Choroid plexus epithelial cell (primary cell): ENCODE data around the gene PLEKHA1.

Source experiments
- DNase-seq: peaks from one replicate; pipeline ENCODE4 v3.0.0-alpha.2; 2010; ENCODE audit warnings: low read depth
- H3K4me3 ChIP-seq: 2 replicates; pipeline ENCODE4 v1.5.1; 2011; ENCODE audit warnings: low read depth, mild to moderate bottlenecking, control low read depth, low read length, moderate library complexity
- TF ChIP-seq, protein P1 (sequence below): conservative IDR thresholded peaks from 2 replicates; pipeline ENCODE4 v1.5.1; 2011; ENCODE audit warnings: low read depth, mild to moderate bottlenecking, control low read depth, inconsistent platforms, low read length, moderate library complexity

The PLEKHA1 gene

DNA sequence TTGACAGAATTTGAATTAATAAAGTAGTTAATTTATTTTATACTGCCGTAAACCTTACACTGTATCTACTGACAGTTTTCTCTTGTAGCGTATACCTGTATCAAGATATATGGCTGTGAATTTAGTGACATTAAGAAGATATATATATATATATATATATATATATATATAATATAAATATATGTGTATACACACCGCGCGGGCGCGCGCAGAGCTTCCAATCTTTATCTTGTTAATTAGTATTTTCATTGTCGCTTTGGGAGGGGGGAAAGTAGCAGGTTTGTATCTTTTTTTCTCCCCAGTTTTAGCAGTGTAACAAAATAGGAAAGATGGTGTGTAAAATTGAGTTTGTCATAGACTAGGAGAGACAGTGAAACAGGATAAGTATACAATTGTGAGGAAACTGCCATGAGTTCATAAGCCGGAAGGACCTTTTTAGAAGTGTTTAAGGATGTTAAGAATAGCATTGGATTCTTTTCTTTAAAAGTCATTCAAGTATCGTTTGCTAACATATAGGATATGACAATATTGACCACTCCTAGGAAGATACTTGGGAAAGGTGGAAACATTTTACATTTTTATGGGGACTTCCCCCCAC lies 2.0 kb downstream of the PLEKHA1 start:
- TF ChIP-seq, protein P1, sequence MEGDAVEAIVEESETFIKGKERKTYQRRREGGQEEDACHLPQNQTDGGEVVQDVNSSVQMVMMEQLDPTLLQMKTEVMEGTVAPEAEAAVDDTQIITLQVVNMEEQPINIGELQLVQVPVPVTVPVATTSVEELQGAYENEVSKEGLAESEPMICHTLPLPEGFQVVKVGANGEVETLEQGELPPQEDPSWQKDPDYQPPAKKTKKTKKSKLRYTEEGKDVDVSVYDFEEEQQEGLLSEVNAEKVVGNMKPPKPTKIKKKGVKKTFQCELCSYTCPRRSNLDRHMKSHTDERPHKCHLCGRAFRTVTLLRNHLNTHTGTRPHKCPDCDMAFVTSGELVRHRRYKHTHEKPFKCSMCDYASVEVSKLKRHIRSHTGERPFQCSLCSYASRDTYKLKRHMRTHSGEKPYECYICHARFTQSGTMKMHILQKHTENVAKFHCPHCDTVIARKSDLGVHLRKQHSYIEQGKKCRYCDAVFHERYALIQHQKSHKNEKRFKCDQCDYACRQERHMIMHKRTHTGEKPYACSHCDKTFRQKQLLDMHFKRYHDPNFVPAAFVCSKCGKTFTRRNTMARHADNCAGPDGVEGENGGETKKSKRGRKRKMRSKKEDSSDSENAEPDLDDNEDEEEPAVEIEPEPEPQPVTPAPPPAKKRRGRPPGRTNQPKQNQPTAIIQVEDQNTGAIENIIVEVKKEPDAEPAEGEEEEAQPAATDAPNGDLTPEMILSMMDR = no peak
- DNase-seq = no peak
- H3K4me3 ChIP-seq = no peak overlapping the region

DNA sequence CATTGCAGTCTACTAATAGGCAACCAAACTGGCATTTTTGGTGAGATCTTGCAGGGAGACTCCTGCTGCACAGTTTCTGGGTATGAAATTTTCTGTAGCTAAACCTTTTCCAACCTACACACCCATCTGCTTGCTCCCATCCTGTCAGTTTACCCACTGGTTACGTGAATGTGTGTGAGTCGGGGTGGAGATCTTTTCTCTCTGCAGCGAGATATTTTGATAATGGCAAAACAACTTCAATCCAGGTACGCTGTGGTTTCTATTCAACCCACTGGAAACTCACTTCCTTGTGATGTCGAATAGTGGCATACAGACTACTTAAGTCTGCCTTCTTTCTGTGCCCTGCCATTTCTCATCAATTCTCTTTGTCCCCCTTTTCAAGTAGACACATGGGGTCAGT lies 4.5 kb downstream of the PLEKHA1 start:
- no peak overlapping the region for H3K4me3 ChIP-seq
- no peak for DNase-seq
- TF ChIP-seq, protein P1 = no peak

DNA sequence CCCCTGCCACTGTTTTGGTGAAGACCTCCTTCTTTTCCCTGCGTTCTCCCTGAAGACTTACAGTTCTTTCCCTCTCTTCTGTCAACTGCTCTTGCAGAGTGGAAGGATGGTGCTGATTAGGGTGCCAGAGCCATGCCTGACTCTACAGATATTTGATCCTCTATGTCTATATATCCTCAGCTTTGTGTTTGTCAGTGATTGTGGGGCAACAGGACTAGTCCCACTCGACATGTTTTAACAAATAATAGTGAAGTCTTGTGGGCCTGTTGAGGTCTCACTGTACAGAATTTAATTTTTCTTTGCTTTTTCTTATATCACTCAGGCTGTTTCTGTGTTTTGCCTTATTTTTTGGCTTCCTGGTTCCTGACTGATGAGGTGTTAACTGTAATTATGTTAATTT lies 5.0 kb downstream of the PLEKHA1 start:
- no peak for DNase-seq
- TF ChIP-seq, protein P1 = no peak
- H3K4me3 ChIP-seq = no peak overlapping the region

DNA sequence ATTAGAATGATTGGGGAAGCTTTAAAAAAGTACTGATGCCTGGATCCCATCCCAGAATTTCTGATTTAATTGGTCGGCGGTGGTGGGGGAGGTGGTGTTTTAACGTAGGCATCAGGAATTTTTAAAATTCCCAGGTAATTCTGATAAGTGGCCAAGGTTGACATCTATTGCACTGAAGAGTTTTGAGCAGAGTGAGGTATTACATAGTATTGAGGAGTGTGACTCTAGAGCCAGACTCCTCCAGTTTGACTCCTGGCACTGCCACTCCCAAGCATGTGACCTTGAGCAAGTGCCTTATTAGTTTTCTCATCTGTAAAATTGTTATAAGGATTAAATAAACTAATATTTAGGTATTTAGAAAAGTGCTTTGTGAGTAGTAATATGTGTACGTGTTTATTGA lies 6.2 kb downstream of the PLEKHA1 start:
- TF ChIP-seq, protein P1 = no peak
- no peak for DNase-seq
- H3K4me3 ChIP-seq = no peak overlapping the region

DNA sequence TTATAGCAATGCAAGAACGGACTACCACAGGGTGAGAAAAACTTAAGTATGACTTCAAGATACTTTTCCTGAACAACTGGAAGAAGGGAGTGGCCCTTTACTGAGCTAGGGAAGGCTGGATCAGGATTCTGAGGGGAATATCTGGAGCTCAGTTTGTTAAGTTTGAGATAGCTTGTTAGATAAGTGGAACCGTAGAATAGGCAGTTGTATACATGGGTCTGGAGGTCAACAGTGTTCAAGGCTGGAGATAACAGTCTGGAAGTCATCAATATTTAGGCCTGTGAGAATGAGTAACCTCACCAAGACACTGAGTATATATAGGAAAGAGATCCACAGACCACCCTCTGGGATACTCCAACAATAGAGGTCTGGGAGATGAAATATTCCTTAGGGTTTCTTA lies 7.2 kb downstream of the PLEKHA1 start:
- H3K4me3 ChIP-seq = no peak overlapping the region
- TF ChIP-seq, protein P1 = no peak
- DNase-seq = no peak

DNA sequence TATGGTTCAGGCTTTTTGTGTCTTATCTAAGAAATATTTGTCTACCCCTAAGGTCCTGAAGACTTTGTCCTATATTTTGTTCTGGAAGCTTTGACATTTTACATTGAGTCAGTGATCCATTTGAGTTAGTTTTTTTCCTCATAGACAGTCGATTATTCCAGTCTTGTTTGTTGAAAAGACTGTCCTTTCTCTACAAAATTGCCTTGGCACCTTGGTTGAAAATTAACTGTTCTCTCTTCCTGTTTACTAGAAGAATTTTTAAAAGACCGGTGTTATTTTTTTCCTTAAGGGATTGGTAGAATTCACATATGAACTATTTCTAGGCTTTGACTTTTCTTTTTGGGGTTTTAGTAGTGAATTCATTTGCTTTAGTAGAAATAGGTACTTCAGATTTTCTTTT lies 12.0 kb downstream of the PLEKHA1 start:
- TF ChIP-seq, protein P1 = no peak
- DNase-seq = no peak
- H3K4me3 ChIP-seq = no peak overlapping the region

DNA sequence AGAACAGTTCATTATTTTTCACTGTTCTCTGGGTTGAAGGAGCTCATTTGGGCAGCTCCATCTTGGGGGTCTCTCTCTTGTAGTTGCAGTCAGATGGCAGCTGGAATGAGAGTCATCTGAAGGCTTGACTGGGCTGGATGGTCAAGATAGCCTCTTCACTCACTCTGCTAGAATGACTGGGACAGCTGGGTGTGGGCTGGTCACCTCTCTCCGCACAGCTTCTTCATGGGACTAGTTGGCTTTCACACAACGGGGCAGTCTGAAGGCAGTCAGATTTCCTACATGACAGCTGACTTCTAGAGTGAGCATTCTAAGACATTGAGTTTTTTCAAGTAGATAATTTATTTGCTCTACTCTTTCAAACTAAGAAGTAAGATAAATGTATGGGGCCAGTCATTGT lies 13.1 kb downstream of the PLEKHA1 start:
- TF ChIP-seq, protein P1 = no peak
- no peak overlapping the region for H3K4me3 ChIP-seq
- DNase-seq = no peak
